GM12878 (cell line): ENCODE measurements around the gene SPCS2. TPM values are rescaled to one million over a fixed set of nuclear protein-coding genes. Genes with fewer than 3 reads are reported as not detected.

Experiments used
- CEBPB ChIP-seq, 2 experiments: fragments of 150-350 bp in 1 of 2; IDR thresholded peaks; 2 replicates each; pipeline ENCODE4 v1.6.1; 2012 to 2014; ENCODE audit warnings: low read depth in 2 of 2, low read length in 2 of 2, borderline replicate concordance in 1 of 2, inconsistent platforms in 1 of 2
- GATAD2B ChIP-seq: fragments of 450-650 bp; conservative IDR thresholded peaks from 2 replicates; pipeline ENCODE4 v1.6.1; 2017; ENCODE audit warnings: low read depth, mild to moderate bottlenecking, moderate library complexity
- HDAC2 ChIP-seq: fragments of 200-600 bp; sonication (generic); IDR thresholded peaks from 2 replicates; pipeline ENCODE4 v1.6.1; 2017
- MEF2A ChIP-seq: IDR thresholded peaks from 2 replicates; pipeline ENCODE4 v1.6.1; 2011; ENCODE audit warnings: low read depth, mild to moderate bottlenecking, low read length, moderate library complexity; ENCODE audit not compliant: insufficient read depth
- PAX8 ChIP-seq: fragments of 450-650 bp; IDR thresholded peaks from 2 replicates; pipeline ENCODE4 v1.6.1; 2017; ENCODE audit warnings: mild to moderate bottlenecking, moderate library complexity
- POLR2A ChIP-seq: IDR thresholded peaks from 2 replicates; pipeline ENCODE4 v1.6.1; 2011; ENCODE audit warnings: low read depth, mild to moderate bottlenecking, low read length
- POLR2AphosphoS2 ChIP-seq: IDR thresholded peaks from 2 replicates; pipeline ENCODE4 v1.6.1; 2011; ENCODE audit warnings: low read depth, mild to moderate bottlenecking, low read length, improper control_type of control experiment, moderate library complexity
- RAD21 ChIP-seq: IDR thresholded peaks from 2 replicates; pipeline ENCODE4 v1.6.1; 2011; ENCODE audit warnings: mild to moderate bottlenecking, low read depth, low read length, moderate library complexity; ENCODE audit not compliant: insufficient read depth
- SPI1 ChIP-seq: IDR thresholded peaks from 2 replicates; pipeline ENCODE4 v1.6.1; 2011; ENCODE audit warnings: low read depth, mild to moderate bottlenecking, low read length, moderate library complexity, borderline replicate concordance; ENCODE audit not compliant: insufficient read depth
- TCF7 ChIP-seq: IDR thresholded peaks from 2 replicates; pipeline ENCODE4 v1.6.1; 2014; ENCODE audit warnings: antibody characterized with exemption, borderline replicate concordance
- WRNIP1 ChIP-seq: IDR thresholded peaks from 2 replicates; pipeline ENCODE4 v1.6.1; 2011; ENCODE audit warnings: low read depth, low read length, improper control_type of control experiment, borderline replicate concordance
- YBX1 ChIP-seq: fragments of 450-650 bp; IDR thresholded peaks from 2 replicates; pipeline ENCODE4 v1.6.1; 2016; ENCODE audit warnings: antibody characterized with exemption
- ZNF217 ChIP-seq: fragments of 450-650 bp; IDR thresholded peaks from 2 replicates; pipeline ENCODE4 v1.6.1; 2017; ENCODE audit warnings: antibody characterized with exemption, mild to moderate bottlenecking
- ZNF384 ChIP-seq: IDR thresholded peaks from 2 replicates; pipeline ENCODE4 v1.6.1; 2012; ENCODE audit warnings: low read depth, mild to moderate bottlenecking, low read length, improper control_type of control experiment, borderline replicate concordance
- ZZZ3 ChIP-seq: IDR thresholded peaks from 2 replicates; pipeline ENCODE4 v1.6.1; 2011; ENCODE audit warnings: low read depth; ENCODE audit not compliant: control insufficient read depth, insufficient read length
- polyA plus RNA-seq, 11 experiments: library from polyadenylated mRNA; depleted of rRNA in 4 of 11; unstranded in 6 of 11; stranded (reverse) in 5 of 11; fragments of >200 nt; fragmentation: Nextera tagmentation in 4 of 11; fragmentation: Illumina TruSeq in 1 of 11; extraction: Ambion mirVana in 4 of 11; extraction: Trizol in 1 of 11; gene quantifications; 1 replicate in 1 of 11; 2 replicates in 10 of 11; pipeline versions ENCODE4 v1.2.1 to v1.2.3, GENCODE V29; 2011 to 2016; ENCODE audit warnings: inconsistent platforms in 2 of 11, missing spikeins in 2 of 11, low read depth in 1 of 11
- total RNA-seq, 4 experiments: library from RNA; depleted of rRNA in 3 of 4; stranded (reverse); fragments of >200 nt in 3 of 4; fragmentation: Illumina TruSeq in 1 of 4; extraction: Trizol in 1 of 4; gene quantifications; 2 replicates each; pipeline versions ENCODE4 v1.2.1 to v1.2.3, GENCODE V29; 2013 to 2021
- TF ChIP-seq, protein P1 (sequence below): IDR thresholded peaks from 2 replicates; pipeline ENCODE4 v1.6.1; 2011; ENCODE audit warnings: low read depth, mild to moderate bottlenecking, low read length, moderate library complexity, borderline replicate concordance; ENCODE audit errors: extremely low read depth
- TF ChIP-seq, protein P2 (sequence below): IDR thresholded peaks from 2 replicates; pipeline ENCODE4 v1.6.1; 2012; ENCODE audit warnings: low read depth, low read length, improper control_type of control experiment
- TF ChIP-seq, protein P3 (sequence below): fragments of 450-650 bp; formaldehyde crosslinking; IDR thresholded peaks from 2 replicates; pipeline ENCODE4 v1.4.0; 2022; ENCODE audit warnings: mild to moderate bottlenecking, moderate library complexity
- TF ChIP-seq, protein P4 (sequence below): IDR thresholded peaks from 2 replicates; pipeline ENCODE4 v1.6.1; 2012; ENCODE audit warnings: low read length, inconsistent platforms
- TF ChIP-seq, protein P5 (sequence below), 3 experiments: IDR thresholded peaks in 2 of 3; conservative IDR thresholded peaks in 1 of 3; 2 replicates each; pipeline ENCODE4 v1.5.1; 2011; ENCODE audit warnings: low read depth in 3 of 3, low read length in 3 of 3, mild to moderate bottlenecking in 3 of 3, control low read depth in 2 of 3, moderate library complexity in 2 of 3, inconsistent platforms in 1 of 3, mixed read lengths in 1 of 3; ENCODE audit not compliant: control insufficient read depth in 2 of 3, insufficient read depth in 1 of 3; ENCODE audit errors: extremely low read depth in 1 of 3
- TF ChIP-seq, protein P6 (sequence below): IDR thresholded peaks from 2 replicates; pipeline ENCODE4 v1.6.1; 2011; ENCODE audit warnings: borderline replicate concordance, low read depth, mild to moderate bottlenecking, moderate library complexity, mixed read lengths, low read length; ENCODE audit not compliant: insufficient read depth; ENCODE audit errors: extremely low read length

The SPCS2 gene
- total and polyA plus RNA-seq, 10 of the 15 experiments (the other 5 are each of a cell fraction or from before 2014, with no cell fraction given): 40.7 to 661 (median 192) TPM

DNA sequence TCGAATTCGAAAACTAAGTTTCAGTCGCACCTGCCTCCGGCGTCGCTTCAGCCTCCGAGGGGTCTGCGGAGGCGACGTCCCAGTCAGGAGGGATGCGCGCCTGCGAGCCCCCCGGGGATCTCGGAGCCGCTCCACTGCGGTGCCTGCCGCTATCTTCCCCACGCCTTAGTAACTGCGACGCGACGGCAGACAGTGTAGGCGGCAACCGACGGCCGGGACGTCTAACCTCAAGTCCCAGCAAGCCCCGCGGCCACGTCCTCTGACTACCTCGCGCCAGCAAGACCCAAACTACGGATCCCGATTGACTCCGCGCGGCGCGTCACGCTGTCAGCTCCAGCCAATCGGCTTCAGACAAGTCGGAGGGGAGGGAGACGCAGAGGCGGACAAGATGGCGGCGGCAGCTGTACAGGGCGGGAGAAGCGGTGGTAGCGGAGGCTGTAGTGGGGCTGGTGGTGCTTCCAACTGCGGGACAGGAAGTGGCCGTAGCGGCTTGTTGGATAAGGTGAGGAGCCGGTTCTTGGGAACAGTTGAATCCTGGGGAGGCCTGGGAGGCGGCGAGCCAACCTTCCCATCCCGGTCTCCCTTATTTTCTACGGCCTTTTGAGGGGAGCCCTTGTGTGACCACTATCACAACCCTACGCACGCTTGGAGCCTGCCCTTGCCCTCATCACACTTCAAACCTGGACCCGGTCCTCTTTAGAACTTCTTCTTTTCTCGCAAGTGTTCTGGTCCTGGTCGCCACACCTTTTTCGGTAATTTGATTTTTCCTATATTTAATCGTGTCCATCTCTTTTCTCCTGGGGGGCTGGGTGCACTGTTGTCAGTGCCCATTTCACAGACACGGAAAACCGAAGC is at the start of gene SPCS2, which contains the start of gene XRRA1 (continued):
- TF ChIP-seq YBX1 (no peak), POLR2AphosphoS2 (0 out of 2 replicates have a peak, but pooled peaks have one; percentile 63), WRNIP1 (no peak), HDAC2 (no peak), SPI1 (no peak), MEF2A (no peak), TCF7 (no peak), ZNF217 (no peak), CEBPB (IDR thresholded peaks at IDR 0.05; ENCODE audit: borderline replicate concordance in 1 of 2, low read depth in 2 of 2, low read length in 2 of 2) (no peak), POLR2A (peak; percentile 94), ZZZ3 (no peak), GATAD2B (peak; percentile 42; the same call in 1 of the 2 replicates), ZNF384 (no peak), PAX8 (no peak), RAD21 (no peak)
- TF ChIP-seq, protein P1, sequence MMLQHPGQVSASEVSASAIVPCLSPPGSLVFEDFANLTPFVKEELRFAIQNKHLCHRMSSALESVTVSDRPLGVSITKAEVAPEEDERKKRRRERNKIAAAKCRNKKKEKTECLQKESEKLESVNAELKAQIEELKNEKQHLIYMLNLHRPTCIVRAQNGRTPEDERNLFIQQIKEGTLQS: peak; percentile 76; the same call in 1 of the 2 replicates
- TF ChIP-seq, protein P2, sequence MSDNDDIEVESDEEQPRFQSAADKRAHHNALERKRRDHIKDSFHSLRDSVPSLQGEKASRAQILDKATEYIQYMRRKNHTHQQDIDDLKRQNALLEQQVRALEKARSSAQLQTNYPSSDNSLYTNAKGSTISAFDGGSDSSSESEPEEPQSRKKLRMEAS: peak; percentile 59; the same call in 1 of the 2 replicates
- TF ChIP-seq, protein P3, sequence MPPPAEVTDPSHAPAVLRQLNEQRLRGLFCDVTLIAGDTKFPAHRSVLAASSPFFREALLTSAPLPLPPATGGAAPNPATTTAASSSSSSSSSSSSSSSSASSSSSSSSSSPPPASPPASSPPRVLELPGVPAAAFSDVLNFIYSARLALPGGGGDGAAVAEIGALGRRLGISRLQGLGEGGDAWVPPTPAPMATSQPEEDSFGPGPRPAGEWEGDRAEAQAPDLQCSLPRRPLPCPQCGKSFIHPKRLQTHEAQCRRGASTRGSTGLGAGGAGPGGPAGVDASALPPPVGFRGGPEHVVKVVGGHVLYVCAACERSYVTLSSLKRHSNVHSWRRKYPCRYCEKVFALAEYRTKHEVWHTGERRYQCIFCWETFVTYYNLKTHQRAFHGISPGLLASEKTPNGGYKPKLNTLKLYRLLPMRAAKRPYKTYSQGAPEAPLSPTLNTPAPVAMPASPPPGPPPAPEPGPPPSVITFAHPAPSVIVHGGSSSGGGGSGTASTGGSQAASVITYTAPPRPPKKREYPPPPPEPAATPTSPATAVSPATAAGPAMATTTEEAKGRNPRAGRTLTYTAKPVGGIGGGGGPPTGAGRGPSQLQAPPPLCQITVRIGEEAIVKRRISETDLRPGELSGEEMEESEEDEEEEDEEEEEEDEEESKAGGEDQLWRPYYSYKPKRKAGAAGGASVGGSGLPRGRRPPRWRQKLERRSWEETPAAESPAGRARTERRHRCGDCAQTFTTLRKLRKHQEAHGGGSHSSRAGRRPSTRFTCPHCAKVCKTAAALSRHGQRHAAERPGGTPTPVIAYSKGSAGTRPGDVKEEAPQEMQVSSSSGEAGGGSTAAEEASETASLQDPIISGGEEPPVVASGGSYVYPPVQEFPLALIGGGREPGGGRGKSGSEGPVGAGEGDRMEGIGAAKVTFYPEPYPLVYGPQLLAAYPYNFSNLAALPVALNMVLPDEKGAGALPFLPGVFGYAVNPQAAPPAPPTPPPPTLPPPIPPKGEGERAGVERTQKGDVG (CRISPR knock-in tag): no peak
- TF ChIP-seq, protein P4, sequence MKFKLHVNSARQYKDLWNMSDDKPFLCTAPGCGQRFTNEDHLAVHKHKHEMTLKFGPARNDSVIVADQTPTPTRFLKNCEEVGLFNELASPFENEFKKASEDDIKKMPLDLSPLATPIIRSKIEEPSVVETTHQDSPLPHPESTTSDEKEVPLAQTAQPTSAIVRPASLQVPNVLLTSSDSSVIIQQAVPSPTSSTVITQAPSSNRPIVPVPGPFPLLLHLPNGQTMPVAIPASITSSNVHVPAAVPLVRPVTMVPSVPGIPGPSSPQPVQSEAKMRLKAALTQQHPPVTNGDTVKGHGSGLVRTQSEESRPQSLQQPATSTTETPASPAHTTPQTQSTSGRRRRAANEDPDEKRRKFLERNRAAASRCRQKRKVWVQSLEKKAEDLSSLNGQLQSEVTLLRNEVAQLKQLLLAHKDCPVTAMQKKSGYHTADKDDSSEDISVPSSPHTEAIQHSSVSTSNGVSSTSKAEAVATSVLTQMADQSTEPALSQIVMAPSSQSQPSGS: no peak
- TF ChIP-seq, protein P5, sequence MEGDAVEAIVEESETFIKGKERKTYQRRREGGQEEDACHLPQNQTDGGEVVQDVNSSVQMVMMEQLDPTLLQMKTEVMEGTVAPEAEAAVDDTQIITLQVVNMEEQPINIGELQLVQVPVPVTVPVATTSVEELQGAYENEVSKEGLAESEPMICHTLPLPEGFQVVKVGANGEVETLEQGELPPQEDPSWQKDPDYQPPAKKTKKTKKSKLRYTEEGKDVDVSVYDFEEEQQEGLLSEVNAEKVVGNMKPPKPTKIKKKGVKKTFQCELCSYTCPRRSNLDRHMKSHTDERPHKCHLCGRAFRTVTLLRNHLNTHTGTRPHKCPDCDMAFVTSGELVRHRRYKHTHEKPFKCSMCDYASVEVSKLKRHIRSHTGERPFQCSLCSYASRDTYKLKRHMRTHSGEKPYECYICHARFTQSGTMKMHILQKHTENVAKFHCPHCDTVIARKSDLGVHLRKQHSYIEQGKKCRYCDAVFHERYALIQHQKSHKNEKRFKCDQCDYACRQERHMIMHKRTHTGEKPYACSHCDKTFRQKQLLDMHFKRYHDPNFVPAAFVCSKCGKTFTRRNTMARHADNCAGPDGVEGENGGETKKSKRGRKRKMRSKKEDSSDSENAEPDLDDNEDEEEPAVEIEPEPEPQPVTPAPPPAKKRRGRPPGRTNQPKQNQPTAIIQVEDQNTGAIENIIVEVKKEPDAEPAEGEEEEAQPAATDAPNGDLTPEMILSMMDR (IDR thresholded peaks at IDR 0.05 in 2 of 3, conservative IDR thresholded peaks at IDR 0.05 in 1 of 3; ENCODE audit: control insufficient read depth in 2 of 3, extremely low read depth in 1 of 3, insufficient read depth in 1 of 3, low read depth in 3 of 3, low read length in 3 of 3): no peak
- TF ChIP-seq, protein P6, sequence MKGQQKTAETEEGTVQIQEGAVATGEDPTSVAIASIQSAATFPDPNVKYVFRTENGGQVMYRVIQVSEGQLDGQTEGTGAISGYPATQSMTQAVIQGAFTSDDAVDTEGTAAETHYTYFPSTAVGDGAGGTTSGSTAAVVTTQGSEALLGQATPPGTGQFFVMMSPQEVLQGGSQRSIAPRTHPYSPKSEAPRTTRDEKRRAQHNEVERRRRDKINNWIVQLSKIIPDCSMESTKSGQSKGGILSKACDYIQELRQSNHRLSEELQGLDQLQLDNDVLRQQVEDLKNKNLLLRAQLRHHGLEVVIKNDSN: peak; percentile 90
